ENCODE results near the gene TMPRSS6. TPM values are rescaled to one million over a fixed set of nuclear protein-coding genes. Genes with fewer than 3 reads are reported as not detected.
A peak's percentile ranks its signal among the peaks of the same experiment; 100 is the strongest.

TMPRSS6 gene
- polyA plus RNA-seq, 3 donors, result not detected

- Mint-ChIP-seq H3K36me3 (no peaks in the 10 kb centered on the region), H3K9me3 (peaks cover 3 to 11% (median 6%) of the 10 kb centered on the region in 7 donors), H3K27me3 (ENCODE audit: low read depth in 3 of 3) (peaks cover 7 to 13% (median 12%) of the 10 kb centered on the region in 3 donors), H3K27ac (peak overlapping the region in 2 of 7 donors; percentile 30 to 46), H3K4me3 (no peak overlapping the region), H3K4me1 (peaks cover 22% of the 10 kb centered on the region)
- Histone ChIP-seq H3K4me1 (ENCODE audit: control insufficient read depth in 1 of 2, insufficient read depth in 2 of 2, low read length in 2 of 2) (peaks cover 10 to 11% of the 10 kb centered on the region in 2 donors), H3K79me2 (ENCODE audit: insufficient read depth, low read length) (no peaks in the 10 kb centered on the region), H3K27ac (ENCODE audit: low read depth in 1 of 2, low read length in 2 of 2) (no peak overlapping the region), H3K4me3 (replicated peaks in 1 of 3; ENCODE audit: low read depth in 2 of 3, low read length in 3 of 3) (no peak overlapping the region), H3K4me2 (replicated peaks; ENCODE audit: extremely low read depth, low read length, poor library complexity, severe bottlenecking) (no peak overlapping the region), H3K9ac (ENCODE audit: insufficient read depth, low read length, poor library complexity, severe bottlenecking) (no peak overlapping the region), H4K20me1 (ENCODE audit: insufficient read depth, low read length) (no peaks in the 10 kb centered on the region), H3K36me3 (replicated peaks in 1 of 2; ENCODE audit: control insufficient read depth in 1 of 2, insufficient read depth in 2 of 2, low read length in 2 of 2) (no peaks in the 10 kb centered on the region), H2AFZ (ENCODE audit: insufficient read depth, low read depth, low read length, poor library complexity, severe bottlenecking) (no peak overlapping the region), H3K27me3 (ENCODE audit: control insufficient read depth in 2 of 2, insufficient read depth in 2 of 2, low read length in 2 of 2) (no peaks in the 10 kb centered on the region), H3K9me3 (replicated peaks in 1 of 2; ENCODE audit: control insufficient read depth in 1 of 2, insufficient read depth in 1 of 2, low read length in 2 of 2) (peaks cover 5 to 10% of the 10 kb centered on the region in 2 donors)
- intact Hi-C loops (cut with micrococcal nuclease), result no loop called here
- WGBS (ENCODE audit: insufficient coverage), result 85% methylated on average over 6 of the region's 13 CpGs
- DNase-seq, result no peak
- TF ChIP-seq CTCF (IDR thresholded peaks at IDR 0.05), result no peak
Measured at GRCh38 chr22:37157516-37158285, 48.2 kb upstream of the TMPRSS6 start.

DNA sequence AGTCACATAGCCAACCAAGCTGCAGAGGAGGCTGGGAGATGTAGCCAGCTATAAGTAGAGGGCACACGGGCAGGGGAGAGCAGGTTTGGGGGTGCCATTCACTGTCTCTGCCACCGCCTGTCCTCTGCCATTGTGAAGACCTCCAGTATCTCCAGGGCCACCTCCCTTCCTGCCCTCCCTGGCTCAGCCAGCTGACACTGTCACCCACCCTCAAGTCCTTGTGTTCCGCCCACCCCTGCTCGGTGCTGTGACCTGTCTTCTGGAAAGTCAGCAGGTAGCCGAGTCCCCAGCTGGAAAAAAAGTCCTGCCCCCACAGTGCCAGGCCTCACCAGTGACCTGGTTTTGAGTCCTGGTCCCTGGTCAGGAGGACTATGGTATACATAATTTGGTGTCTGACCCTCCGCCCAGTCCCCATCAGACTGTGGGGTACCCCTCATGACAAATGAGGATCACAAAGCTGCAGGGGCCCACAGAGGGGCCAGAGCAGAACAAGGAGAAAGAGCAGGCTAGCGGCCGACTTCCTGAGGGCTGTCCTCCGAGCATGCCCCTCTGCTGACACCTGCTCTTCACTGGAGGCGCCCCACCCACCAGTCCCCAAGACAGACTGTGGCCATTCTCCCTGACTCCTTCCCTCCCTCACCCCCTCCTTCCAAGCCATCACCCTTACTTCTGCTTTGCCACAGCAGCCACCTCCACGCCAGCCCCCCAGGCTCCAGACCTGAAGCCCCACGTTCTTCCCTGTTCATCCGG is 47.3 kb upstream of the TMPRSS6 start:
- Histone ChIP-seq H4K20me1 (ENCODE audit: insufficient read depth, low read length) (no peaks in the 10 kb centered on the region), H3K4me2 (replicated peaks; ENCODE audit: extremely low read depth, low read length, poor library complexity, severe bottlenecking) (no peak overlapping the region), H3K79me2 (ENCODE audit: insufficient read depth, low read length) (no peaks in the 10 kb centered on the region), H3K4me3 (replicated peaks in 1 of 3; ENCODE audit: low read depth in 2 of 3, low read length in 3 of 3) (no peak overlapping the region), H3K9ac (ENCODE audit: insufficient read depth, low read length, poor library complexity, severe bottlenecking) (no peak overlapping the region), H3K4me1 (ENCODE audit: control insufficient read depth in 1 of 2, insufficient read depth in 2 of 2, low read length in 2 of 2) (peaks cover 10 to 11% of the 10 kb centered on the region in 2 donors), H3K27ac (ENCODE audit: low read depth in 1 of 2, low read length in 2 of 2) (no peak overlapping the region), H2AFZ (ENCODE audit: insufficient read depth, low read depth, low read length, poor library complexity, severe bottlenecking) (no peak overlapping the region), H3K27me3 (ENCODE audit: control insufficient read depth in 2 of 2, insufficient read depth in 2 of 2, low read length in 2 of 2) (no peaks in the 10 kb centered on the region), H3K9me3 (replicated peaks in 1 of 2; ENCODE audit: control insufficient read depth in 1 of 2, insufficient read depth in 1 of 2, low read length in 2 of 2) (peaks cover 5 to 9% of the 10 kb centered on the region in 2 donors), H3K36me3 (replicated peaks in 1 of 2; ENCODE audit: control insufficient read depth in 1 of 2, insufficient read depth in 2 of 2, low read length in 2 of 2) (no peaks in the 10 kb centered on the region)
- H3K9me3 Mint-ChIP-seq, result peaks cover 3 to 9% (median 6%) of the 10 kb centered on the region in 7 donors
- intact Hi-C loops (cut with micrococcal nuclease), result no loop called here
- no peaks in the 10 kb centered on the region for H3K36me3 Mint-ChIP-seq
- H3K4me3 Mint-ChIP-seq, result no peak overlapping the region
- no peak for TF ChIP-seq CTCF (IDR thresholded peaks at IDR 0.05)
- 58% methylated on average over 13 of the region's 13 CpGs for WGBS (ENCODE audit: insufficient coverage)
- H3K4me1 Mint-ChIP-seq, result peaks cover 22% of the 10 kb centered on the region
- peak overlapping the region in 1 of 7 donors; percentile 30 for H3K27ac Mint-ChIP-seq
- H3K27me3 Mint-ChIP-seq (ENCODE audit: low read depth in 3 of 3), result peaks cover 7 to 14% (median 12%) of the 10 kb centered on the region in 3 donors
- DNase-seq, result no peak

Measured in CD14-positive monocyte (primary cell).